Measurements from ENCODE around the gene TMPRSS11B. TPM values are rescaled to one million over a fixed set of nuclear protein-coding genes. Genes with fewer than 3 reads are reported as not detected.
A peak's percentile ranks its signal among the peaks of the same experiment; 100 is the strongest.

TMPRSS11B gene
- total RNA-seq, 1 donor from 2014 or later = 0.79 TPM

- DNase-seq (ENCODE audit: low read depth) (no peak), FAIRE-seq (no peak)
- TF ChIP-seq CTCF (IDR thresholded peaks at IDR 0.05; ENCODE audit: insufficient read depth, low read length, severe bottlenecking) = no peak
- Histone ChIP-seq H3K36me3 (ENCODE audit: control insufficient read depth, insufficient read depth, low read length) (no peaks in the 10 kb centered on the region), H3K27me3 (ENCODE audit: control insufficient read depth, insufficient read depth, low read length) (no peaks in the 10 kb centered on the region), H3K4me3 (ENCODE audit: low read depth, low read length) (no peak overlapping the region)
Observed at GRCh38 chr4:68264875-68265565, 19.5 kb upstream of the TMPRSS11B start.

- H3K4me3 ChIP-seq (ENCODE audit: low read depth, low read length) = no peak overlapping the region
- H3K27me3 ChIP-seq (ENCODE audit: control insufficient read depth, insufficient read depth, low read length) = no peaks in the 10 kb centered on the region
- FAIRE-seq (no peak), DNase-seq (ENCODE audit: low read depth) (no peak)
- H3K36me3 ChIP-seq (ENCODE audit: control insufficient read depth, insufficient read depth, low read length) = no peaks in the 10 kb centered on the region
- TF ChIP-seq CTCF (IDR thresholded peaks at IDR 0.05; ENCODE audit: insufficient read depth, low read length, severe bottlenecking) = no peak
Observed at GRCh38 chr4:68259191-68259590, 13.7 kb upstream of the TMPRSS11B start.

- DNase-seq (ENCODE audit: low read depth) (no peak), FAIRE-seq (no peak)
- Histone ChIP-seq H3K27me3 (ENCODE audit: control insufficient read depth, insufficient read depth, low read length) (no peaks in the 10 kb centered on the region), H3K36me3 (ENCODE audit: control insufficient read depth, insufficient read depth, low read length) (no peaks in the 10 kb centered on the region), H3K4me3 (ENCODE audit: low read depth, low read length) (no peak overlapping the region)
- TF ChIP-seq CTCF (IDR thresholded peaks at IDR 0.05; ENCODE audit: insufficient read depth, low read length, severe bottlenecking) = no peak
Observed at GRCh38 chr4:68257719-68258118, 12.2 kb upstream of the TMPRSS11B start.

- TF ChIP-seq CTCF (IDR thresholded peaks at IDR 0.05; ENCODE audit: insufficient read depth, low read length, severe bottlenecking) = no peak
- H3K27me3 ChIP-seq (ENCODE audit: control insufficient read depth, insufficient read depth, low read length) = no peaks in the 10 kb centered on the region
- no peak for FAIRE-seq
- H3K4me3 ChIP-seq (ENCODE audit: low read depth, low read length) = no peak overlapping the region
- no peaks in the 10 kb centered on the region for H3K36me3 ChIP-seq (ENCODE audit: control insufficient read depth, insufficient read depth, low read length)
- DNase-seq (ENCODE audit: low read depth) = no peak
Observed at GRCh38 chr4:68256284-68256683, 10.8 kb upstream of the TMPRSS11B start.

GRCh38 chr4:68250151-68250930 lies 4.8 kb upstream of the TMPRSS11B start:
- no peak for FAIRE-seq
- no peaks in the 10 kb centered on the region for H3K27me3 ChIP-seq (ENCODE audit: control insufficient read depth, insufficient read depth, low read length)
- no peak overlapping the region for H3K4me3 ChIP-seq (ENCODE audit: low read depth, low read length)
- DNase-seq (ENCODE audit: low read depth) = peak; percentile 34
- no peak for TF ChIP-seq CTCF (IDR thresholded peaks at IDR 0.05; ENCODE audit: insufficient read depth, low read length, severe bottlenecking)
- no peaks in the 10 kb centered on the region for H3K36me3 ChIP-seq (ENCODE audit: control insufficient read depth, insufficient read depth, low read length)

Data from bronchial epithelial cell (primary cell).